B cell (primary cell): ENCODE data around the gene PIK3AP1.

Experiments
- CTCF ChIP-seq: fragments of 200-600 bp; IDR thresholded peaks from one replicate; pipeline ENCODE4 v1.8.0; 2022; ENCODE audit warnings: antibody characterized with exemption, mild to moderate bottlenecking
- EZH2 ChIP-seq: IDR thresholded peaks from 2 replicates; pipeline ENCODE4 v1.6.1; 2012; ENCODE audit warnings: borderline replicate concordance, low read depth, mild to moderate bottlenecking, moderate library complexity, low read length; ENCODE audit not compliant: insufficient read depth, poor library complexity, severe bottlenecking

GRCh38 chr10:96743988-96744585 is 23.8 kb upstream of the PIK3AP1 start:
- TF ChIP-seq CTCF (no peak), EZH2 (no peak)
